Measurements from ENCODE around the gene SIX1.

Gene SIX1

DNA sequence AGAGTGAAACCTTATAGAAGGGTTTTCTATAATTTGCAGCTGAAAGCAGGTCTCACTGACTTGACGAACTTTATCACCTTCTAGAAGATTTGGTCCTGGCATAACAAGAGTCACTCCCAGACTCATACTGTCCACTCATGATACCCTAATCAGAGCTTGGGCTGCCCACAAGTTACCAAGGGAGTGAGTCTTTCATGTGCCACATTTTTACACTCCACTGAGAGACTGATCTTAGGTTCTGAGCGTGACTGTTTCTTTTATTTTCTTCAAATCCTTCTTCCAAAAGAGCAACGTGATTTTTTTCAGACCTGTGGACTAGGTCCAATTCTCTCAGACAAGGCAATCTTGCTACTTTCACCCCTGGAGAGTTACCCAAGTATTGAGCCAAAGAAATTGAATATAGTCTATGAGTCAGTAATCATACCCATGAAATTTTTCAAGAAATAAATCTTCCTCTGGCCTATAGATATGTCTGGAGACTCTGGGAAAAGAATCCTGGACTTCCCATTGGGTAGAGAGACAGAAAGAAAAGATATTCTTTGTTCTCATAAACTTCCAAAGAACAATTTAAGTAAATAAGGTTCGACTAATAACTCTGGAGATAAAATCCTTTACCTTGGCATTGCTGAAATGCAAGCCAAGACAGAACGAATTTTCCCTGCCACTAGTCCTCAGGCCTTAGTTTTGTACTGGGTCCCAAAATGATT is 26.9 kb downstream of the SIX1 start:
- H3K4me3 ChIP-seq (ENCODE audit: low read depth, low read length) = no peak overlapping the region
- peak; percentile 77 for DNase-seq (ENCODE audit: low read depth)
- TF ChIP-seq CTCF (IDR thresholded peaks at IDR 0.05; ENCODE audit: control insufficient read depth, extremely low read depth, insufficient read depth) = no peak

DNA sequence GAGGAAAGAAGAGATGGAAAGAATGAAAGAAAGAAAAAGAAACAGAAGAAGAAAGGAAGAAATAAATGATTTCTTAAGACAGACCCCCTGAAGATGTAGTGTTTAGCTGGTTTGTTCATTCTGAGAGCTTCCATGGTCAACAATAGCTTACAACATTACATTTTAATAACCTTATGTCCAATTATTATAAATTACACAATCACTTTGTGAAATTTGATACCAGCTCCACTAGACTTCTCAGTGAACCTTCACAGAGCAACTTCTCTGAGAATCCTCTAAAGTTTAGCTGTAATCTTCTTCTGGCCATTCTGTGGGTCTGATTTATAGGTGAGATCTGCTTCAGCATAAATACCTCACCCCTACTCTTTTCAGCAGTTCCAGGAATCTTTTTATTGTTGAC is 27.9 kb downstream of the SIX1 start:
- no peak for DNase-seq (ENCODE audit: low read depth)
- no peak for TF ChIP-seq CTCF (IDR thresholded peaks at IDR 0.05; ENCODE audit: control insufficient read depth, extremely low read depth, insufficient read depth)
- H3K4me3 ChIP-seq (ENCODE audit: low read depth, low read length) = no peak overlapping the region

- H3K4me3 ChIP-seq (ENCODE audit: low read depth, low read length) = no peak overlapping the region
- peak; percentile 95 for DNase-seq (ENCODE audit: low read depth)
- no peak for TF ChIP-seq CTCF (IDR thresholded peaks at IDR 0.05; ENCODE audit: control insufficient read depth, extremely low read depth, insufficient read depth)
These were observed 31.0 kb downstream of the SIX1 start for GRCh38 chr14:60618241-60618640.

- no peak for TF ChIP-seq CTCF (IDR thresholded peaks at IDR 0.05; ENCODE audit: control insufficient read depth, extremely low read depth, insufficient read depth)
- DNase-seq (ENCODE audit: low read depth) = peak; percentile 91
- no peak overlapping the region for H3K4me3 ChIP-seq (ENCODE audit: low read depth, low read length)
These were observed 32.8 kb downstream of the SIX1 start for GRCh38 chr14:60616461-60616959.

DNA sequence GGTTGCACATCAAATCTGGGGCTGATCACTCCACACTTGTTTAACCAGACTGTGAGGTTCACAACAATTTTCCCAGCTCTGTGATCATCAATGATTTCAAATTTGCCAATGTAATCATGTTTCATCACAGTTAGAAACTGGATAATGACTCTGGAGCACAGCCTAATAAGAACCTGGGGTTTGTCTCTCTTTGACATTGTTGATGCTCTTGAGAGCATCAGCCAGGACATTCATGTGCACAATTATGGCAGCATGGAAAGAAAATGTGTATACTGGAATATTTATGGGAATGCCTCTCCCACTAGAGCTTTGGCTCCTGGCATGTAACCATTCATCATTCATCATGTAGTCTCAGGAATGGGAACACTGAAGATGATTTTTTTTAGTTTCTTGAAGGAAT is 47.0 kb downstream of the SIX1 start:
- H3K4me3 ChIP-seq (ENCODE audit: low read depth, low read length) = no peak overlapping the region
- no peak for TF ChIP-seq CTCF (IDR thresholded peaks at IDR 0.05; ENCODE audit: control insufficient read depth, extremely low read depth, insufficient read depth)
- DNase-seq (ENCODE audit: low read depth) = no peak

GRCh38 chr14:60599727-60600126 is 49.5 kb downstream of the SIX1 start:
- H3K4me3 ChIP-seq (ENCODE audit: low read depth, low read length) = no peak overlapping the region
- no peak for TF ChIP-seq CTCF (IDR thresholded peaks at IDR 0.05; ENCODE audit: control insufficient read depth, extremely low read depth, insufficient read depth)
- DNase-seq (ENCODE audit: low read depth) = no peak

GRCh38 chr14:60596139-60596538 is 53.1 kb downstream of the SIX1 start:
- no peak for DNase-seq (ENCODE audit: low read depth)
- TF ChIP-seq CTCF (IDR thresholded peaks at IDR 0.05; ENCODE audit: control insufficient read depth, extremely low read depth, insufficient read depth) = no peak
- no peak overlapping the region for H3K4me3 ChIP-seq (ENCODE audit: low read depth, low read length)

Measured in LNCaP clone FGC (cell line).